Erythroblast (primary cell): Measurements from ENCODE around the gene SPTBN1.

ENCODE experiments used
- GATA1 ChIP-seq: IDR thresholded peaks from 2 replicates; pipeline ENCODE4 v1.6.1; 2011; ENCODE audit warnings: low read depth, mild to moderate bottlenecking, control low read depth, low read length, moderate library complexity
- POLR2A ChIP-seq: IDR thresholded peaks from 2 replicates; pipeline ENCODE4 v1.6.1; 2011; ENCODE audit warnings: mild to moderate bottlenecking, low read length

DNA sequence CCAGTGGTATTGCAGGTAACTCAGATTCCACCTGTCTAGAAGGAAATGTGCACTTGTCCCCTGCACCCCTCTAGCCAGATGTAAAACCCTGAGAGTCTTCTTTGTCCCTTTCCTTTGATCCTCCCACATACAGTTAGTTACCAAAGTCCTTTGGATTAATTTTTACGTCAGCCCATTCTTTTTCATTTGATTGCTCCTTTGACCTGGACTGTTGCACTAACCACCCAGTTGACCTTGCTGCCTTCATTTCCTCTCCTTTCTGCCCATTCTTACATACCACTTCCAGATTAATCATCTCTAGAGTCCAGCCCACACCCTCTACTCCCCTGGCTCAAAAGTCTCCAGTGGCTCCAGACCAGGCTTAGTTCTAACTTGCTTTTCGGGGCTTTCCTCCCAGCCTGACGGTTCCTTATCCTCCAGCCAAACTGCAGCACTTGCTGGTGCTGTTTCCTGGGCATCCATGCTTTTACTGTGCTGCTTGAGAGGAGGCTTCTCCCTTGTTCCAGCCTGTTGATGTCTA, 99.3 kb downstream of the SPTBN1 start:
- no peak for TF ChIP-seq POLR2A
- no peak for TF ChIP-seq GATA1
